ENCODE results near the gene SLU7.

SLU7 gene

GRCh38 chr5:160418561-160419457 is at the start of gene SLU7:
Gene SLU7, minus strand, starts transcription at chr5:160419081. Its CDS starts 3,787 bp downstream, at chr5:160415294.
- Histone ChIP-seq H3K36me3 (ENCODE audit: control insufficient read depth, insufficient read depth, low read length, severe bottlenecking) (peaks cover 13% of the 10 kb centered on the region), H3K27me3 (replicated peaks; ENCODE audit: control insufficient read depth, insufficient read depth, low read length) (no peaks in the 10 kb centered on the region), H3K4me3 (ENCODE audit: low read length) (peak within 1 kb of the TSS; percentile 93), H3K9ac (ENCODE audit: low read length) (peak within 1 kb of the TSS; percentile 93), H3K4me1 (ENCODE audit: control insufficient read depth, insufficient read depth, low read length) (peaks cover 27% of the 10 kb centered on the region), H3K9me3 (ENCODE audit: control insufficient read depth, low read length) (no peaks in the 10 kb centered on the region)
- DNase-seq (ENCODE audit: low read depth), result peak; percentile 99

- Histone ChIP-seq H3K4me3 (ENCODE audit: low read length) (peak overlapping the region; percentile 67), H3K9me3 (ENCODE audit: control insufficient read depth, low read length) (no peaks in the 10 kb centered on the region), H3K27me3 (replicated peaks; ENCODE audit: control insufficient read depth, insufficient read depth, low read length) (no peaks in the 10 kb centered on the region), H3K36me3 (ENCODE audit: control insufficient read depth, insufficient read depth, low read length, severe bottlenecking) (no peaks in the 10 kb centered on the region), H3K4me1 (ENCODE audit: control insufficient read depth, insufficient read depth, low read length) (peaks cover 47% of the 10 kb centered on the region), H3K9ac (ENCODE audit: low read length) (peak overlapping the region; percentile 51)
- DNase-seq (ENCODE audit: low read depth), result no peak
These were observed 49.6 kb upstream of the SLU7 start for GRCh38 chr5:160468363-160468975.

GRCh38 chr5:160467555-160468362 is 48.9 kb upstream of the SLU7 start:
- Histone ChIP-seq H3K4me1 (ENCODE audit: control insufficient read depth, insufficient read depth, low read length) (peaks cover 49% of the 10 kb centered on the region), H3K9ac (ENCODE audit: low read length) (peak overlapping the region; percentile 51), H3K9me3 (ENCODE audit: control insufficient read depth, low read length) (no peaks in the 10 kb centered on the region), H3K27me3 (replicated peaks; ENCODE audit: control insufficient read depth, insufficient read depth, low read length) (no peaks in the 10 kb centered on the region), H3K36me3 (ENCODE audit: control insufficient read depth, insufficient read depth, low read length, severe bottlenecking) (no peaks in the 10 kb centered on the region), H3K4me3 (ENCODE audit: low read length) (peak overlapping the region; percentile 67)
- DNase-seq (ENCODE audit: low read depth), result peak; percentile 90

- no peaks in the 10 kb centered on the region for H3K36me3 ChIP-seq (ENCODE audit: control insufficient read depth, insufficient read depth, low read length, severe bottlenecking)
- peak; percentile 35 for DNase-seq (ENCODE audit: low read depth)
- peak overlapping the region; percentile 51 for H3K9ac ChIP-seq (ENCODE audit: low read length)
- no peaks in the 10 kb centered on the region for H3K9me3 ChIP-seq (ENCODE audit: control insufficient read depth, low read length)
- no peaks in the 10 kb centered on the region for H3K27me3 ChIP-seq (replicated peaks; ENCODE audit: control insufficient read depth, insufficient read depth, low read length)
- H3K4me1 ChIP-seq (ENCODE audit: control insufficient read depth, insufficient read depth, low read length), result peaks cover 51% of the 10 kb centered on the region
- H3K4me3 ChIP-seq (ENCODE audit: low read length), result peak overlapping the region; percentile 67
These were observed 48.1 kb upstream of the SLU7 start for GRCh38 chr5:160466889-160467554.

GRCh38 chr5:160466116-160466515 is 47.2 kb upstream of the SLU7 start:
- no peak overlapping the region for H3K9ac ChIP-seq (ENCODE audit: low read length)
- DNase-seq (ENCODE audit: low read depth), result no peak

GRCh38 chr5:160464466-160464797 is 45.6 kb upstream of the SLU7 start:
- Histone ChIP-seq H3K27me3 (replicated peaks; ENCODE audit: control insufficient read depth, insufficient read depth, low read length) (no peaks in the 10 kb centered on the region), H3K9ac (ENCODE audit: low read length) (no peak overlapping the region), H3K4me3 (ENCODE audit: low read length) (no peak overlapping the region), H3K4me1 (ENCODE audit: control insufficient read depth, insufficient read depth, low read length) (peaks cover 30% of the 10 kb centered on the region), H3K36me3 (ENCODE audit: control insufficient read depth, insufficient read depth, low read length, severe bottlenecking) (no peaks in the 10 kb centered on the region), H3K9me3 (ENCODE audit: control insufficient read depth, low read length) (no peaks in the 10 kb centered on the region)
- DNase-seq (ENCODE audit: low read depth), result no peak

More at GRCh38 chr5:160466116-160466515, 47.2 kb upstream of the SLU7 start:
- Histone ChIP-seq H3K4me3 (ENCODE audit: low read length) (no peak overlapping the region), H3K4me1 (ENCODE audit: control insufficient read depth, insufficient read depth, low read length) (peaks cover 43% of the 10 kb centered on the region), H3K27me3 (replicated peaks; ENCODE audit: control insufficient read depth, insufficient read depth, low read length) (no peaks in the 10 kb centered on the region), H3K36me3 (ENCODE audit: control insufficient read depth, insufficient read depth, low read length, severe bottlenecking) (no peaks in the 10 kb centered on the region), H3K9me3 (ENCODE audit: control insufficient read depth, low read length) (no peaks in the 10 kb centered on the region)

- Histone ChIP-seq H3K4me1 (ENCODE audit: control insufficient read depth, insufficient read depth, low read length) (peaks cover 30% of the 10 kb centered on the region), H3K36me3 (ENCODE audit: control insufficient read depth, insufficient read depth, low read length, severe bottlenecking) (no peaks in the 10 kb centered on the region), H3K9ac (ENCODE audit: low read length) (no peak overlapping the region), H3K27me3 (replicated peaks; ENCODE audit: control insufficient read depth, insufficient read depth, low read length) (no peaks in the 10 kb centered on the region), H3K4me3 (ENCODE audit: low read length) (no peak overlapping the region), H3K9me3 (ENCODE audit: control insufficient read depth, low read length) (no peaks in the 10 kb centered on the region)
- peak; percentile 89 for DNase-seq (ENCODE audit: low read depth)
These were observed 45.0 kb upstream of the SLU7 start for GRCh38 chr5:160463740-160464465.

- Histone ChIP-seq H3K36me3 (ENCODE audit: control insufficient read depth, insufficient read depth, low read length, severe bottlenecking) (no peaks in the 10 kb centered on the region), H3K9ac (ENCODE audit: low read length) (no peak overlapping the region), H3K4me3 (ENCODE audit: low read length) (no peak overlapping the region)
These were observed 44.3 kb upstream of the SLU7 start for GRCh38 chr5:160463227-160463626.

GRCh38 chr5:160462167-160462566 is 43.3 kb upstream of the SLU7 start:
- Histone ChIP-seq H3K4me3 (ENCODE audit: low read length) (no peak overlapping the region), H3K9ac (ENCODE audit: low read length) (no peak overlapping the region), H3K27me3 (replicated peaks; ENCODE audit: control insufficient read depth, insufficient read depth, low read length) (no peaks in the 10 kb centered on the region), H3K4me1 (ENCODE audit: control insufficient read depth, insufficient read depth, low read length) (peaks cover 18% of the 10 kb centered on the region), H3K9me3 (ENCODE audit: control insufficient read depth, low read length) (no peaks in the 10 kb centered on the region), H3K36me3 (ENCODE audit: control insufficient read depth, insufficient read depth, low read length, severe bottlenecking) (no peaks in the 10 kb centered on the region)
- DNase-seq (ENCODE audit: low read depth), result no peak

More at GRCh38 chr5:160463227-160463626, 44.3 kb upstream of the SLU7 start:
- no peaks in the 10 kb centered on the region for H3K27me3 ChIP-seq (replicated peaks; ENCODE audit: control insufficient read depth, insufficient read depth, low read length)
- peaks cover 29% of the 10 kb centered on the region for H3K4me1 ChIP-seq (ENCODE audit: control insufficient read depth, insufficient read depth, low read length)
- DNase-seq (ENCODE audit: low read depth), result no peak
- H3K9me3 ChIP-seq (ENCODE audit: control insufficient read depth, low read length), result no peaks in the 10 kb centered on the region

GRCh38 chr5:160461378-160461777 is 42.5 kb upstream of the SLU7 start:
- H3K9me3 ChIP-seq (ENCODE audit: control insufficient read depth, low read length), result no peaks in the 10 kb centered on the region
- H3K4me1 ChIP-seq (ENCODE audit: control insufficient read depth, insufficient read depth, low read length), result peaks cover 10% of the 10 kb centered on the region
- no peak overlapping the region for H3K4me3 ChIP-seq (ENCODE audit: low read length)
- DNase-seq (ENCODE audit: low read depth), result no peak
- H3K27me3 ChIP-seq (replicated peaks; ENCODE audit: control insufficient read depth, insufficient read depth, low read length), result no peaks in the 10 kb centered on the region
- no peak overlapping the region for H3K9ac ChIP-seq (ENCODE audit: low read length)
- H3K36me3 ChIP-seq (ENCODE audit: control insufficient read depth, insufficient read depth, low read length, severe bottlenecking), result no peaks in the 10 kb centered on the region
